ENCODE data around the gene ATP6V1G2. TPM values are rescaled to one million over a fixed set of nuclear protein-coding genes. Genes with fewer than 3 reads are reported as not detected.

ATP6V1G2 gene
- total and polyA plus RNA-seq, 2 of the 8 experiments (the other 6 are each of a cell fraction or from before 2014, with no cell fraction given), result 3.0 to 5.7 TPM

- no peak overlapping the region for H3K14ac ChIP-seq (ENCODE audit: insufficient read length)
- no peak overlapping the region for H2BK20ac ChIP-seq (ENCODE audit: low read length)
- no peak for DNase-seq (ENCODE audit: low read depth in 1 of 2, low spot score in 2 of 2)
- H3K27ac ChIP-seq (ENCODE audit: low read depth, low read length), result no peak overlapping the region
- no peaks in the 10 kb centered on the region for H4K20me1 ChIP-seq (replicated peaks in 1 of 2; ENCODE audit: control insufficient read depth in 1 of 2, insufficient read depth in 2 of 2, low read length in 2 of 2)
- no peak overlapping the region for H3K56ac ChIP-seq (replicated peaks; ENCODE audit: insufficient read length, low read depth, low read length)
- no peak for FAIRE-seq
- H2AFZ ChIP-seq (ENCODE audit: low read length), result peak overlapping the region; percentile 94; the same call in 1 of the 2 replicates
- no peaks in the 10 kb centered on the region for H3K9me3 ChIP-seq (ENCODE audit: insufficient read depth in 2 of 2, low read depth in 1 of 2, low read length in 1 of 2)
- peak overlapping the region; percentile 60; the same call in 1 of the 2 replicates for H2BK12ac ChIP-seq (ENCODE audit: low read depth, low read length)
- H3K4me3 ChIP-seq (ENCODE audit: extremely low read depth in 1 of 4, insufficient read depth in 2 of 4, low read depth in 3 of 4, low read length in 4 of 4), result peak overlapping the region; percentile 54 to 89 (median 80)
- no peak overlapping the region for H2BK120ac ChIP-seq (replicated peaks; ENCODE audit: low read depth, low read length)
- peak overlapping the region; percentile 62 to 84 for H3K4me2 ChIP-seq (ENCODE audit: insufficient read depth in 1 of 2, low read depth in 2 of 2, low read length in 2 of 2)
- POLR2A ChIA-PET (ENCODE audit: partially characterized antibody), result interaction anchor here (0.7 to 12.2 kb wide), 15 partner anchors 9 to 138 kb away, joined by 3 to 110 read pairs (median 4); partner anchors contain the start of genes ATP6V1G2, C6orf47 and DDX39B
- peak overlapping the region; percentile 61 for H4K91ac ChIP-seq (replicated peaks; ENCODE audit: insufficient read length, low read length)
- 61% methylated on average over 10 of the region's 11 CpGs; no CpG with 5 or more reads in 1 of the 2 experiments for WGBS, 2 experiments (ENCODE audit: extremely low coverage in 1 of 2, insufficient coverage in 1 of 2, insufficient read length in 1 of 2, insufficient replicate concordance in 2 of 2, low coverage in 1 of 2, low lambda C conversion rate in 2 of 2, missing lambda C conversion rate in 1 of 2)
- H3K23me2 ChIP-seq (ENCODE audit: low read depth, low read length), result peaks cover 9% of the 10 kb centered on the region; the same call in 1 of the 2 replicates
- H3K36me3 ChIP-seq (ENCODE audit: control insufficient read depth in 2 of 4, insufficient read depth in 4 of 4, low read length in 3 of 4), result no peaks in the 10 kb centered on the region
- peak overlapping the region; percentile 93 for H3K18ac ChIP-seq (ENCODE audit: extremely low read depth, low read length)
- H3K4me1 ChIP-seq (replicated peaks in 1 of 4; ENCODE audit: control insufficient read depth in 3 of 4, insufficient read depth in 4 of 4, low read length in 3 of 4), result peaks cover 0 to 6% (median 6%) of the 10 kb centered on the region in 4 experiments; a peak in 6 of 7 replicates
- H3K4ac ChIP-seq (replicated peaks; ENCODE audit: insufficient read length, low read depth, low read length), result no peak overlapping the region
- CTCF ChIA-PET (ENCODE audit: partially characterized antibody), result interaction anchor here (0.6 to 19.2 kb wide), 15 partner anchors 11 to 279 kb away, joined by 3 to 640 read pairs (median 6); partner anchors contain the start of genes ATP6V1G2, DDX39B, LST1 and LTB
- no peaks in the 10 kb centered on the region for H3K79me1 ChIP-seq (ENCODE audit: low read depth, low read length)
- H4K8ac ChIP-seq (ENCODE audit: extremely low read depth, insufficient read depth, low read length), result peak overlapping the region; percentile 58; the same call in 1 of the 2 replicates
- TF ChIP-seq CEBPB (IDR thresholded peaks at IDR 0.05; ENCODE audit: low read depth, low read length) (peak; percentile 72), ASH2L (IDR thresholded peaks at IDR 0.05; ENCODE audit: low read length) (no peak), SUZ12 (IDR thresholded peaks at IDR 0.05; ENCODE audit: low read length) (0 out of 2 replicates have a peak, but pooled peaks have one; percentile 20)
- H3K27me3 ChIP-seq (replicated peaks in 1 of 4; ENCODE audit: control insufficient read depth in 3 of 4, extremely low read depth in 1 of 4, insufficient read depth in 3 of 4, low read length in 3 of 4), result peaks cover 0 to 8% (median 7%) of the 10 kb centered on the region in 4 experiments; a peak in 5 of 7 replicates
- peak overlapping the region; percentile 31; the same call in 1 of the 2 replicates for H2BK15ac ChIP-seq (ENCODE audit: low read length)
- H3K9ac ChIP-seq (replicated peaks in 1 of 4; ENCODE audit: extremely low read depth in 1 of 4, low read depth in 3 of 4, low read length in 3 of 4), result 0 out of 7 replicates have a peak overlapping the region, but pooled peaks of 2 of the 4 experiments have one; percentile 0 to 14
- peak overlapping the region; percentile 75; the same call in 1 of the 2 replicates for H2BK5ac ChIP-seq (ENCODE audit: low read depth, low read length)
- H2AK5ac ChIP-seq (ENCODE audit: low read depth, low read length), result no peak overlapping the region
- H3K79me2 ChIP-seq (ENCODE audit: control insufficient read depth in 1 of 2, insufficient read depth in 2 of 2, low read length in 2 of 2), result no peaks in the 10 kb centered on the region
- no peak overlapping the region for H3K23ac ChIP-seq (ENCODE audit: insufficient read length)
- no peak overlapping the region for H4K5ac ChIP-seq (ENCODE audit: insufficient read length, low read depth, low read length)
These were observed 34.0 kb upstream of the ATP6V1G2 start for GRCh38 chr6:31580438-31580740.

Data from H1 (cell line).